Chondrocyte (in vitro differentiated cells): Measurements from ENCODE around the gene GPRC5C. TPM values are rescaled to one million over a fixed set of nuclear protein-coding genes. Genes with fewer than 3 reads are reported as not detected.
"Not testable (repeated sequence)": the region's sequence is repeated elsewhere in the genome, so short reads cannot be mapped to it uniquely, and the experiment has no call there.

Experiments
- DNase-seq: peaks from one replicate; pipeline ENCODE4 v3.0.0; 2021; ENCODE audit warnings: mixed read lengths, low spot score
- H3K27ac Mint-ChIP-seq: one replicate; pipeline ENCODE4 v1.8.0; 2021; ENCODE audit warnings: mild to moderate bottlenecking, moderate library complexity, mixed read lengths; ENCODE audit not compliant: unreplicated experiment
- H3K27me3 Mint-ChIP-seq: 2 replicates; pipeline ENCODE4 v1.8.0; 2021; ENCODE audit warnings: low read depth, mixed read lengths
- H3K36me3 Mint-ChIP-seq: 2 replicates; pipeline ENCODE4 v1.8.0; 2021; ENCODE audit warnings: low read depth, mixed read lengths
- H3K4me1 Mint-ChIP-seq: 2 replicates; pipeline ENCODE4 v1.8.0; 2021; ENCODE audit warnings: low read depth, mild to moderate bottlenecking, mixed read lengths
- H3K4me3 Mint-ChIP-seq: one replicate; pipeline ENCODE4 v1.8.0; 2021; ENCODE audit warnings: mild to moderate bottlenecking, moderate library complexity, mixed read lengths; ENCODE audit not compliant: unreplicated experiment
- H3K9me3 Mint-ChIP-seq: 2 replicates; pipeline ENCODE4 v1.8.0; 2021; ENCODE audit warnings: low read depth, mixed read lengths
- CTCF ChIP-seq: fragments of 200-600 bp; sonication (generic); IDR thresholded peaks from 2 replicates; pipeline ENCODE4 v1.5.0; 2021; ENCODE audit warnings: antibody characterized with exemption, mild to moderate bottlenecking, moderate library complexity
- total RNA-seq: library from RNA; stranded (reverse); gene quantifications from 3 replicates; pipeline ENCODE4 v1.2.1, GENCODE V29; 2021

GPRC5C gene
- total RNA-seq, 1 donor from 2014 or later: 47.8 TPM

- DNase-seq: no peak
- Mint-ChIP-seq H3K4me1 (no peaks in the 10 kb centered on the region), H3K27me3 (peaks cover 58% of the 10 kb centered on the region), H3K9me3 (no peaks in the 10 kb centered on the region), H3K27ac (no peak overlapping the region), H3K36me3 (no peaks in the 10 kb centered on the region), H3K4me3 (no peak overlapping the region)
- no peak for TF ChIP-seq CTCF
These were observed 52.2 kb downstream of the GPRC5C start for GRCh38 chr17:74484066-74484465.

- DNase-seq: no peak
- TF ChIP-seq CTCF: no peak
- Mint-ChIP-seq H3K36me3 (no peaks in the 10 kb centered on the region), H3K27me3 (peaks cover 61% of the 10 kb centered on the region), H3K4me1 (no peaks in the 10 kb centered on the region), H3K4me3 (no peak overlapping the region), H3K9me3 (no peaks in the 10 kb centered on the region), H3K27ac (no peak overlapping the region)
These were observed 53.3 kb downstream of the GPRC5C start for GRCh38 chr17:74485022-74485743.

- DNase-seq: no peak
- Mint-ChIP-seq H3K36me3 (no peaks in the 10 kb centered on the region), H3K9me3 (no peaks in the 10 kb centered on the region), H3K27me3 (peaks cover 62% of the 10 kb centered on the region), H3K4me3 (no peak overlapping the region), H3K4me1 (no peaks in the 10 kb centered on the region), H3K27ac (no peak overlapping the region)
- TF ChIP-seq CTCF: no peak
These were observed 54.0 kb downstream of the GPRC5C start for GRCh38 chr17:74485841-74486240.

GRCh38 chr17:74488276-74488675 is 56.4 kb downstream of the GPRC5C start:
- not testable (repeated sequence) for H3K27ac Mint-ChIP-seq, DNase-seq, H3K4me3 Mint-ChIP-seq, H3K4me1 Mint-ChIP-seq, H3K9me3 Mint-ChIP-seq, H3K36me3 Mint-ChIP-seq
- peaks cover 43% of the 10 kb centered on the region for H3K27me3 Mint-ChIP-seq

- DNase-seq: no peak
- H3K27ac Mint-ChIP-seq: no peak overlapping the region
- TF ChIP-seq CTCF: no peak
- no peak overlapping the region for H3K4me3 Mint-ChIP-seq
- H3K4me1 Mint-ChIP-seq: no peaks in the 10 kb centered on the region
- H3K36me3 Mint-ChIP-seq: no peaks in the 10 kb centered on the region
- peaks cover 45% of the 10 kb centered on the region for H3K27me3 Mint-ChIP-seq
- no peaks in the 10 kb centered on the region for H3K9me3 Mint-ChIP-seq
These were observed 58.8 kb downstream of the GPRC5C start for GRCh38 chr17:74490716-74491115.

- Mint-ChIP-seq H3K4me3 (no peak overlapping the region), H3K27ac (no peak overlapping the region), H3K27me3 (peaks cover 42% of the 10 kb centered on the region), H3K9me3 (no peaks in the 10 kb centered on the region), H3K4me1 (no peaks in the 10 kb centered on the region), H3K36me3 (no peaks in the 10 kb centered on the region)
- no peak for TF ChIP-seq CTCF
- DNase-seq: no peak
These were observed 59.7 kb downstream of the GPRC5C start for GRCh38 chr17:74491626-74492025.
